ENCODE results near the gene BTAF1.

DNA sequence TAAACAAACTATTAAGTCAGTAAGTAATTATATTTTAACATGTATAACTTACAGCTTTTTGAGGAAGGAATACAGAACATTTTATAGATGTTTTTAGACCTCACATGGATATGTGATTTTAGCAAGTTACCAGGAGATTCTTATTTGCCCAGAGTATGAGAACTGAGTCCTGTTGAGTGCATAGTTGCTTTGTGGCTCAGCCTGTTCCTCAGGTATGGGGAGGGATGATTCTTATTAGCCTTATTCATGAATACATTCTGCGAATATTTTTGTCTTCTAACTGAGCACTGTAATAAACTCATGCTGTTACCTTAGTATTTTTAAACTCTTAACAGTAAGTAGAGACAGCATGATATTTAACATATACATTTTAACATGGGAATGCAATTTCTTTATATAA lies 17.9 kb downstream of the BTAF1 start:
- TF ChIP-seq, protein P1, sequence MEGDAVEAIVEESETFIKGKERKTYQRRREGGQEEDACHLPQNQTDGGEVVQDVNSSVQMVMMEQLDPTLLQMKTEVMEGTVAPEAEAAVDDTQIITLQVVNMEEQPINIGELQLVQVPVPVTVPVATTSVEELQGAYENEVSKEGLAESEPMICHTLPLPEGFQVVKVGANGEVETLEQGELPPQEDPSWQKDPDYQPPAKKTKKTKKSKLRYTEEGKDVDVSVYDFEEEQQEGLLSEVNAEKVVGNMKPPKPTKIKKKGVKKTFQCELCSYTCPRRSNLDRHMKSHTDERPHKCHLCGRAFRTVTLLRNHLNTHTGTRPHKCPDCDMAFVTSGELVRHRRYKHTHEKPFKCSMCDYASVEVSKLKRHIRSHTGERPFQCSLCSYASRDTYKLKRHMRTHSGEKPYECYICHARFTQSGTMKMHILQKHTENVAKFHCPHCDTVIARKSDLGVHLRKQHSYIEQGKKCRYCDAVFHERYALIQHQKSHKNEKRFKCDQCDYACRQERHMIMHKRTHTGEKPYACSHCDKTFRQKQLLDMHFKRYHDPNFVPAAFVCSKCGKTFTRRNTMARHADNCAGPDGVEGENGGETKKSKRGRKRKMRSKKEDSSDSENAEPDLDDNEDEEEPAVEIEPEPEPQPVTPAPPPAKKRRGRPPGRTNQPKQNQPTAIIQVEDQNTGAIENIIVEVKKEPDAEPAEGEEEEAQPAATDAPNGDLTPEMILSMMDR (IDR thresholded peaks at IDR 0.05; ENCODE audit: low read length): no peak
- TF ChIP-seq EZH2 (IDR thresholded peaks at IDR 0.05; ENCODE audit: borderline replicate concordance, low read length): no peak

Data from OCI-LY1 (cell line).